Neural progenitor cell (in vitro differentiated cells): ENCODE results near the gene ABCA1. TPM values are rescaled to one million over a fixed set of nuclear protein-coding genes. Genes with fewer than 3 reads are reported as not detected.

ENCODE experiments used
- DNase-seq: peaks from one replicate; pipeline ENCODE4 v3.0.0-alpha.2; 2016; ENCODE audit warnings: low spot score
- H2AFZ ChIP-seq: fragments of 200-600 bp; sonication (generic); replicated peaks from 2 replicates; pipeline ENCODE4 v1.6.1; 2016; ENCODE audit warnings: antibody characterized with exemption
- H3F3A ChIP-seq: fragments of 200-600 bp; sonication (generic); 2 replicates; pipeline ENCODE4 v1.6.1; 2016; ENCODE audit warnings: antibody characterized with exemption, low read depth
- H3K27ac ChIP-seq: fragments of 200-600 bp; sonication (generic); 2 replicates; pipeline ENCODE4 v1.5.1; 2016; ENCODE audit warnings: mild to moderate bottlenecking
- H3K27me3 ChIP-seq: fragments of 200-600 bp; sonication (generic); 2 replicates; pipeline ENCODE4 v1.6.1; 2016; ENCODE audit warnings: mild to moderate bottlenecking, moderate library complexity
- H3K36me3 ChIP-seq: fragments of 200-600 bp; sonication (generic); 2 replicates; pipeline ENCODE4 v1.5.1; 2016
- H3K4me1 ChIP-seq: fragments of 200-600 bp; sonication (generic); 2 replicates; pipeline ENCODE4 v1.6.1; 2016; ENCODE audit warnings: mixed run types
- H3K4me2 ChIP-seq: fragments of 200-600 bp; sonication (generic); 2 replicates; pipeline ENCODE4 v1.6.1; 2016
- H3K4me3 ChIP-seq: fragments of 200-600 bp; sonication (generic); 2 replicates; pipeline ENCODE4 v1.5.1; 2016
- H3K79me2 ChIP-seq: fragments of 200-600 bp; sonication (generic); 2 replicates; pipeline ENCODE4 v1.6.1; 2016; ENCODE audit warnings: low read depth
- H3K9ac ChIP-seq: fragments of 200-600 bp; sonication (generic); 2 replicates; pipeline ENCODE4 v1.6.1; 2016
- H3K9me3 ChIP-seq: fragments of 200-600 bp; sonication (generic); 2 replicates; pipeline ENCODE4 v1.5.1; 2016; ENCODE audit warnings: low read depth
- H4K20me1 ChIP-seq: fragments of 200-600 bp; sonication (generic); 2 replicates; pipeline ENCODE4 v1.6.1; 2016; ENCODE audit warnings: low read depth
- H3K27ac Mint-ChIP-seq: 3 replicates; pipeline ENCODE4 v1.8.0; 2021; ENCODE audit warnings: mixed read lengths
- H3K27me3 Mint-ChIP-seq: 2 replicates; pipeline ENCODE4 v1.8.0; 2022; ENCODE audit warnings: low read depth, mild to moderate bottlenecking, inconsistent platforms, moderate library complexity, mixed read lengths; ENCODE audit not compliant: insufficient read depth
- H3K36me3 Mint-ChIP-seq: 3 replicates; pipeline ENCODE4 v1.8.0; 2021; ENCODE audit warnings: mixed read lengths
- H3K4me1 Mint-ChIP-seq: 3 replicates; pipeline ENCODE4 v1.8.0; 2021; ENCODE audit warnings: mixed read lengths
- H3K4me3 Mint-ChIP-seq: 3 replicates; pipeline ENCODE4 v1.8.0; 2021; ENCODE audit warnings: mild to moderate bottlenecking, moderate library complexity, mixed read lengths
- H3K9me3 Mint-ChIP-seq: 3 replicates; pipeline ENCODE4 v1.8.0; 2020; ENCODE audit warnings: mixed read lengths
- EZH2 ChIP-seq: fragments of 200-600 bp; sonication (generic); IDR thresholded peaks from 2 replicates; pipeline ENCODE4 v1.6.1; 2017; ENCODE audit warnings: antibody characterized with exemption, mild to moderate bottlenecking, moderate library complexity
- EZH2phosphoT487 ChIP-seq: fragments of 200-600 bp; sonication (generic); IDR thresholded peaks from 2 replicates; pipeline ENCODE4 v1.6.1; 2017; ENCODE audit warnings: antibody characterized with exemption
- total RNA-seq: library from RNA; depleted of rRNA; stranded (reverse); fragments of >200 nt; gene quantifications from 2 replicates; pipeline ENCODE4 v1.2.3, GENCODE V29; 2015; ENCODE audit warnings: low replicate concordance
- TF ChIP-seq, protein P1 (sequence below): fragments of 200-600 bp; sonication (generic); IDR thresholded peaks from 2 replicates; pipeline ENCODE4 v1.5.1; 2017; ENCODE audit warnings: antibody characterized with exemption, mild to moderate bottlenecking

Gene ABCA1
- total RNA-seq, 1 donor from 2014 or later = 32.4 TPM

DNA sequence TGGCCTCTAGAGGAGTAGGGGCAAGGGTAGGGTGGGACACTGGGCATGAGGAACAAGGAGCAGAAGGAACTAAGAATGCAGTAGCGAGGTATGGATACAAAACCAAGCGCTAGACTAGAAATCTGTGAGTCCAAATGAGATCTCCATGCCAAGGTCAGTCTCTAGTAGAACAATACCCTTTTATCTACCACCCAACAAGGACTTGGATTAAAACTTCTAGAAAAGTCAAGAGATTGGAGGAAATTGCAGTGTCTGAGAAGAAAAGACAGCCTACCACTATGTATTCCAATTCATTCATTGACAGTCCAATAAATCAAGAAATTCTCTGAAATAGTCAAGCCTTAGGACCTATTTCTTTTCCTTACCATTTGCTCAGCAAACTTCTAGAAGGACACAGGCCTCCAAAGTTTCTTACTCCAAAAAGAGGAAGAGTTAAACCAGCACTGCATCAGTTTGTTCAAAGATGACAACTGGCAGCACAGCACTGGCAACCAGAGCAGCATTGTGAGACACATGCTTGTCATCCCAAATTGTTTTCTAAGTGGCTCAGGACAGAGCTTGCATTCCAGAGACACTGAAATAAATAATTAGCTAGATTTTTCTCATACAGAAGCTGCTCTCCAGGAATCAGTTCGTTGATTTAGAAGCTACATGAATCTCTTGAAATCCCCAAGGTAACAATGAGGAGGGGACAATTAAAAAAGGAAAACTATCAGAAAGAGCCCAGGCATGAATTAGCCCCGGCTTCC lies 22.6 kb downstream of the ABCA1 start:
- Mint-ChIP-seq H3K36me3 (no peaks in the 10 kb centered on the region), H3K27me3 (peaks cover 3% of the 10 kb centered on the region), H3K27ac (no peak overlapping the region)

DNA sequence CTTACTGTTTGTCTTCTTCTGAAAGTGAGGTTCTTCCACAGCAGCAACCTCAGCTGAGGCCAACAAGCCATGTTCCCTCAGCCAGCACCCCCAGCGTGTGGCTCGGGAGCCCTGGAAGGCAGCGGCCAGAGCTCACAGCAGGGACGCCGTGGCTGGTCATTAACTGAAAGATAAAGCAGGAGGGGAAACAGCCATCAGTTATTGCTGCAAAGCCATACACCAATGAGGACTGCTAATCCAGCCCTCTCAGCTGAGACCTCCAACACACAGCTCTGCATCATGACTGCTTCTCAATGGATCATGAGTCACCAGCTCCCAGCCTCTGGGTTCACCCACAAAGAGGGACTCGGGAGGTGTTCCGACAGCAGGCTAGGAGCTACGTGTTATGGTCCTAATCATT lies 24.3 kb downstream of the ABCA1 start:
- no peak overlapping the region for H3K4me3 Mint-ChIP-seq
- peaks cover under 1% of the 10 kb centered on the region for H3K27me3 Mint-ChIP-seq
- Histone ChIP-seq H3K4me1 (peaks cover 40% of the 10 kb centered on the region), H3K79me2 (peaks cover 30% of the 10 kb centered on the region), H3K9ac (no peak overlapping the region), H3K4me3 (no peak overlapping the region), H4K20me1 (peaks cover 49% of the 10 kb centered on the region), H3K27me3 (no peaks in the 10 kb centered on the region), H3K36me3 (no peaks in the 10 kb centered on the region), H3K27ac (no peak overlapping the region), H3F3A (no peaks in the 10 kb centered on the region), H3K9me3 (no peaks in the 10 kb centered on the region), H3K4me2 (no peak overlapping the region), H2AFZ (no peak overlapping the region)
- H3K36me3 Mint-ChIP-seq = peaks cover under 1% of the 10 kb centered on the region
- peaks cover 4% of the 10 kb centered on the region for H3K4me1 Mint-ChIP-seq
- no peak for DNase-seq
- H3K27ac Mint-ChIP-seq = no peak overlapping the region
- H3K9me3 Mint-ChIP-seq = no peaks in the 10 kb centered on the region
- TF ChIP-seq EZH2 (no peak), EZH2phosphoT487 (no peak)

More for the DNA sequence above, 22.6 kb downstream of the ABCA1 start:
- no peaks in the 10 kb centered on the region for H3K27me3 ChIP-seq
- peaks cover 46% of the 10 kb centered on the region for H3K4me1 ChIP-seq
- no peaks in the 10 kb centered on the region for H3K9me3 ChIP-seq
- no peak overlapping the region for H3K4me3 ChIP-seq
- H3K4me2 ChIP-seq = no peak overlapping the region
- no peaks in the 10 kb centered on the region for H3K36me3 ChIP-seq
- H3F3A ChIP-seq = no peaks in the 10 kb centered on the region
- no peak overlapping the region for H2AFZ ChIP-seq
- H3K9ac ChIP-seq = no peak overlapping the region
- H3K9me3 Mint-ChIP-seq = no peaks in the 10 kb centered on the region
- H3K79me2 ChIP-seq = peaks cover 43% of the 10 kb centered on the region
- peaks cover 62% of the 10 kb centered on the region for H4K20me1 ChIP-seq
- TF ChIP-seq EZH2 (no peak), EZH2phosphoT487 (no peak)
- TF ChIP-seq, protein P1, sequence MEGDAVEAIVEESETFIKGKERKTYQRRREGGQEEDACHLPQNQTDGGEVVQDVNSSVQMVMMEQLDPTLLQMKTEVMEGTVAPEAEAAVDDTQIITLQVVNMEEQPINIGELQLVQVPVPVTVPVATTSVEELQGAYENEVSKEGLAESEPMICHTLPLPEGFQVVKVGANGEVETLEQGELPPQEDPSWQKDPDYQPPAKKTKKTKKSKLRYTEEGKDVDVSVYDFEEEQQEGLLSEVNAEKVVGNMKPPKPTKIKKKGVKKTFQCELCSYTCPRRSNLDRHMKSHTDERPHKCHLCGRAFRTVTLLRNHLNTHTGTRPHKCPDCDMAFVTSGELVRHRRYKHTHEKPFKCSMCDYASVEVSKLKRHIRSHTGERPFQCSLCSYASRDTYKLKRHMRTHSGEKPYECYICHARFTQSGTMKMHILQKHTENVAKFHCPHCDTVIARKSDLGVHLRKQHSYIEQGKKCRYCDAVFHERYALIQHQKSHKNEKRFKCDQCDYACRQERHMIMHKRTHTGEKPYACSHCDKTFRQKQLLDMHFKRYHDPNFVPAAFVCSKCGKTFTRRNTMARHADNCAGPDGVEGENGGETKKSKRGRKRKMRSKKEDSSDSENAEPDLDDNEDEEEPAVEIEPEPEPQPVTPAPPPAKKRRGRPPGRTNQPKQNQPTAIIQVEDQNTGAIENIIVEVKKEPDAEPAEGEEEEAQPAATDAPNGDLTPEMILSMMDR = no peak
- no peak overlapping the region for H3K4me3 Mint-ChIP-seq
- no peak for DNase-seq
- H3K4me1 Mint-ChIP-seq = peaks cover 5% of the 10 kb centered on the region
- no peak overlapping the region for H3K27ac ChIP-seq

DNA sequence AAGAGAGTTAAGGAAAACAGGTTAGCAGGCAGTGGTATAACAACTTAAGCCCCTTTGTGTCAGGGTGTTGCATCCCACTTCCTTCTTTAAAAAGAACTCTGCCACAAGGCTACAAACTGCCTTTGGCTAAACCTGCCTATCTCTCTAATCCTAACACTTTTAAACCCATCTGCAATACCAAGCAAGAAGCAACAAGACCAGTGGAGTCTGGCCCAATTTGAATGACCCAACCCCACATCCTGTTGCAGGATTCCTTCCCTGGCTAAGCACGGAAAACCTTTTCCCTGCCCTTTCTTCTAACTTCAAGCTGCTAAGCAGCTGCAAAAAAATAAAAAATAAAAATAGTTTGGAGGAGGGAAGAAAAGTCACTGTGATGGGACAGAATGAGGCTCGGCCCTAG lies 27.1 kb downstream of the ABCA1 start:
- Histone ChIP-seq H2AFZ (no peak overlapping the region), H3K4me1 (peaks cover 37% of the 10 kb centered on the region), H3K27me3 (no peaks in the 10 kb centered on the region), H3K36me3 (no peaks in the 10 kb centered on the region), H4K20me1 (peaks cover 27% of the 10 kb centered on the region), H3F3A (no peaks in the 10 kb centered on the region), H3K4me3 (no peak overlapping the region), H3K79me2 (peaks cover 19% of the 10 kb centered on the region), H3K9me3 (no peaks in the 10 kb centered on the region), H3K27ac (no peak overlapping the region), H3K9ac (no peak overlapping the region), H3K4me2 (peak overlapping the region; percentile 15)
- H3K36me3 Mint-ChIP-seq = peaks cover 2% of the 10 kb centered on the region
- peaks cover 2% of the 10 kb centered on the region for H3K27me3 Mint-ChIP-seq
- TF ChIP-seq, protein P1 = no peak
- TF ChIP-seq EZH2 (no peak), EZH2phosphoT487 (no peak)
- no peaks in the 10 kb centered on the region for H3K9me3 Mint-ChIP-seq
- no peak overlapping the region for H3K4me3 Mint-ChIP-seq
- DNase-seq = no peak
- no peak overlapping the region for H3K27ac Mint-ChIP-seq
- H3K4me1 Mint-ChIP-seq = peaks cover 5% of the 10 kb centered on the region

DNA sequence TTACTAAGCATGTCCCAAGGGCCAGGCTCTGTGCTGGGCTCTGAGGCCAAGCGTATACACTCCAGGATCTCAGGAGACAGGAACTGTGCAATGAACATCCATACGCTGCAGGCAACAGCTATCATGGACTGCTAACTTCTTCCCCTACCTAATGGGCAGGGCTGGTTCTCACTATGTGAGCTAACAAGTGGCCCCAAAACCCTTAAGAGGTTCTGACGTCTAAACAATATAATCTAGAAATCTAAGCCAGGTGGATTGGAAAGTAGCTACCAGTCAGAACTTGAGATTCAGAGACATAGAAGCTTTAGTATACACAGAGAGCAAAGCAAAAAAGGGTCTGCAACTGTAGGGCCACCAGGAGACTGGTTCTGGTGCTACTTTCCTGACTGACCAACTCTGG lies 27.6 kb downstream of the ABCA1 start:
- TF ChIP-seq EZH2phosphoT487 (no peak), EZH2 (no peak)
- TF ChIP-seq, protein P1 = no peak

More for the DNA sequence above, 27.6 kb downstream of the ABCA1 start:
- Histone ChIP-seq H3K27me3 (no peaks in the 10 kb centered on the region), H3K79me2 (peaks cover 15% of the 10 kb centered on the region), H2AFZ (no peak overlapping the region), H4K20me1 (peaks cover 24% of the 10 kb centered on the region), H3K4me2 (no peak overlapping the region), H3K36me3 (no peaks in the 10 kb centered on the region), H3F3A (no peaks in the 10 kb centered on the region), H3K27ac (no peak overlapping the region), H3K4me1 (peaks cover 32% of the 10 kb centered on the region), H3K9me3 (no peaks in the 10 kb centered on the region), H3K9ac (no peak overlapping the region), H3K4me3 (no peak overlapping the region)
- no peak overlapping the region for H3K27ac Mint-ChIP-seq
- H3K9me3 Mint-ChIP-seq = no peaks in the 10 kb centered on the region
- no peak for DNase-seq
- peaks cover 5% of the 10 kb centered on the region for H3K4me1 Mint-ChIP-seq
- peaks cover 2% of the 10 kb centered on the region for H3K27me3 Mint-ChIP-seq
- H3K4me3 Mint-ChIP-seq = no peak overlapping the region
- peaks cover 2% of the 10 kb centered on the region for H3K36me3 Mint-ChIP-seq
